B cell (primary cell): ENCODE measurements around the gene RPL13. TPM values are rescaled to one million over a fixed set of nuclear protein-coding genes. Genes with fewer than 3 reads are reported as not detected.

Experiments used
- ATAC-seq: fragments of 200-7000 bp; cut with Tn5 transposase; one replicate; pipeline ENCODE4 v1.10.0; 2021; ENCODE audit warnings: low read depth, mild to moderate bottlenecking, moderate number of reproducible peaks, moderate library complexity
- CTCF ChIA-PET: fragments of 350-600 bp; sonication (Branson Sonifier 250); formaldehyde crosslinking; loops from one replicate; lab custom pipeline; 2021; ENCODE audit warnings: antibody characterized with exemption, inconsistent platforms; lab: Charles Lee
- POLR2A ChIA-PET: fragments of 350-600 bp; sonication (Branson Sonifier 250); formaldehyde crosslinking; loops from one replicate; lab custom pipeline; 2021; ENCODE audit warnings: antibody characterized with exemption; lab: Charles Lee
- DNase-seq: peaks from one replicate; pipeline ENCODE4 v3.0.0; 2013
- H2AFZ ChIP-seq: 2 replicates; pipeline ENCODE4 v1.6.1; 2012; ENCODE audit warnings: mild to moderate bottlenecking, low read depth, low read length; ENCODE audit not compliant: insufficient read depth, poor library complexity, severe bottlenecking
- H3K27ac ChIP-seq, 2 donors: 1 replicate in 1 of 2; 2 replicates in 1 of 2; pipeline ENCODE4 v1.5.1; 2012 to 2013; ENCODE audit warnings: low read length in 2 of 2, mild to moderate bottlenecking in 2 of 2, moderate library complexity in 1 of 2
- H3K27me3 ChIP-seq, 4 experiments: fragments of 200-600 bp in 1 of 4; sonication (generic) in 1 of 4; replicated peaks in 1 of 4; 1 replicate in 2 of 4; 2 replicates in 2 of 4; pipeline versions ENCODE4 v1.6.1 to v1.7.0; 2013 to 2016; ENCODE audit warnings: low read length in 3 of 4, mild to moderate bottlenecking in 2 of 4, mixed read lengths in 1 of 4, moderate library complexity in 1 of 4; ENCODE audit not compliant: insufficient read depth in 4 of 4, control insufficient read depth in 3 of 4; ENCODE audit errors: control extremely low read depth in 1 of 4
- H3K36me3 ChIP-seq, 2 experiments: replicated peaks in 1 of 2; 1 replicate in 1 of 2; 2 replicates in 1 of 2; pipeline versions ENCODE4 v1.6.1 to v1.7.1; 2013; ENCODE audit warnings: low read length in 1 of 2; ENCODE audit not compliant: insufficient read depth in 2 of 2, control insufficient read depth in 1 of 2; ENCODE audit errors: control extremely low read depth in 1 of 2, extremely low read depth in 1 of 2
- H3K4me1 ChIP-seq, 2 donors: fragments of 200-600 bp in 1 of 2; sonication (generic) in 1 of 2; 1 replicate in 1 of 2; 2 replicates in 1 of 2; pipeline versions ENCODE4 v1.5.1 to v1.6.1; 2013 to 2017; ENCODE audit warnings: low read length in 2 of 2; ENCODE audit not compliant: control insufficient read depth in 2 of 2, insufficient read depth in 2 of 2
- H3K4me2 ChIP-seq: replicated peaks from 2 replicates; pipeline ENCODE3; 2012; ENCODE audit warnings: mild to moderate bottlenecking, low read depth, low read length; ENCODE audit not compliant: poor library complexity, severe bottlenecking
- H3K4me3 ChIP-seq, 5 experiments: fragments of 200-600 bp in 1 of 5; sonication (generic) in 1 of 5; 1 replicate in 3 of 5; 2 replicates in 2 of 5; pipeline versions ENCODE4 v1.5.1 to v1.7.0; 2011 to 2016; ENCODE audit warnings: low read length in 4 of 5, mild to moderate bottlenecking in 4 of 5, low read depth in 2 of 5, control low read depth in 1 of 5, moderate library complexity in 1 of 5; ENCODE audit not compliant: insufficient read depth in 1 of 5; ENCODE audit errors: control extremely low read depth in 1 of 5, extremely low read depth in 1 of 5
- H3K79me2 ChIP-seq: fragments of 200-600 bp; sonication (generic); one replicate; pipeline ENCODE4 v1.6.0; 2016; ENCODE audit warnings: low read length; ENCODE audit not compliant: control insufficient read depth, insufficient read depth
- H3K9ac ChIP-seq: fragments of 200-600 bp; sonication (generic); 2 replicates; pipeline ENCODE4 v1.6.1; 2017; ENCODE audit warnings: mild to moderate bottlenecking, low read length, moderate library complexity
- H3K9me3 ChIP-seq, 3 donors: one replicate each; pipeline versions ENCODE4 v1.6.1 to v1.7.1; 2013; ENCODE audit warnings: low read length in 2 of 3; ENCODE audit not compliant: control insufficient read depth in 2 of 3, insufficient read depth in 1 of 3; ENCODE audit errors: control extremely low read depth in 1 of 3
- H4K20me1 ChIP-seq: 2 replicates; pipeline ENCODE4 v1.6.0; 2012; ENCODE audit warnings: mild to moderate bottlenecking, low read length; ENCODE audit not compliant: insufficient read depth, control insufficient read depth, poor library complexity, severe bottlenecking
- H3K27ac Mint-ChIP-seq: one replicate; pipeline ENCODE4 v1.8.0; 2021; ENCODE audit warnings: mixed read lengths
- H3K27me3 Mint-ChIP-seq: one replicate; pipeline ENCODE4 v1.8.0; 2021; ENCODE audit warnings: mixed read lengths
- H3K4me1 Mint-ChIP-seq: one replicate; pipeline ENCODE4 v1.8.0; 2021; ENCODE audit warnings: mixed read lengths
- H3K4me3 Mint-ChIP-seq: one replicate; pipeline ENCODE4 v1.8.0; 2021; ENCODE audit warnings: mixed read lengths
- H3K9me3 Mint-ChIP-seq: one replicate; pipeline ENCODE4 v1.8.0; 2022; ENCODE audit warnings: mixed read lengths; ENCODE audit not compliant: insufficient read depth
- EZH2 ChIP-seq: IDR thresholded peaks from 2 replicates; pipeline ENCODE4 v1.6.1; 2012; ENCODE audit warnings: borderline replicate concordance, low read depth, mild to moderate bottlenecking, moderate library complexity, low read length; ENCODE audit not compliant: insufficient read depth, poor library complexity, severe bottlenecking
- WGBS: methylation state at CpG from one replicate; pipeline ENCODE4 v1.1.5; 2013; ENCODE audit warnings: missing lambda C conversion rate; ENCODE audit not compliant: insufficient coverage; 5-methylcytosine and 5-hydroxymethylcytosine counted together
- intact Hi-C: fragments of 100-400 bp; cut with micrococcal nuclease; formaldehyde crosslinking; loops from one replicate; pipeline ENCODE4 v1.10.0; 2022
- polyA plus RNA-seq: library from polyadenylated mRNA; depleted of rRNA; stranded (reverse); fragments of >200 nt; gene quantifications from 2 replicates; pipeline ENCODE4 v1.2.3, GENCODE V29; 2012
- total RNA-seq, 2 donors: library from RNA; stranded (reverse); fragments of 120-200 nt in 1 of 2; gene quantifications; 1 replicate in 1 of 2; 2 replicates in 1 of 2; pipeline versions ENCODE4 v1.2.3 to v1.2.4, GENCODE V29; 2013 to 2022
- TF ChIP-seq, protein P1 (sequence below): fragments of 200-600 bp; IDR thresholded peaks from one replicate; pipeline ENCODE4 v1.8.0; 2022; ENCODE audit warnings: antibody characterized with exemption, mild to moderate bottlenecking

Gene RPL13
- total and polyA plus RNA-seq, 2 donors (not counting 1 experiment from before 2014, with no cell fraction given): 3,184 to 11,676 TPM

DNA sequence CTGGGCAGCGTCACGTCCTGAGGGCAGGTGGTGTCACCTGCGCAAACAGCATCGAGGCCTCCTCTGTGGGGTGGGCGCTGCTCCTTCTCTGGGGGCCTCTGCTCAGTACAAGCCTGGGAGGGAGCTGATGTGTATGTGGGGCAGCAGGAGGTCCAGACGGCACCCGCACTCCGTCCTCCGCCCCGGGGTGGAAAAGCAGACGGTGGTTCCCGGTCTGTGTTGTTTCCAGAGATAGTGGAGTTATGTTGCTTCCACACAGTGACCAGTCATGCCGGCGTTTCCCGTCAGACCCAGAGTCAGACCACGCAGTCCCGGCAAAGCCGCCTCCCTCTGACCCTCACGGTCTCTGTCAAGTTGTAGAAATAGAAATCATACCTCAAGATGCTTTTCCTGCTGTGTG, 13.7 kb upstream of the RPL13 start:
- intact Hi-C loops: no loop called here
- no peak overlapping the region for H3K4me3 ChIP-seq
- peaks cover 0 to 3% of the 10 kb centered on the region in 2 donors for H3K4me1 ChIP-seq
- ChIA-PET CTCF (no interaction called here), POLR2A (interaction anchor here (0.5 kb wide), 1 partner anchor 277 kb away, joined by 3 read pairs; no protein-coding TSS in a partner anchor)
- 99% methylated on average over 18 of the region's 19 CpGs for WGBS
- no peaks in the 10 kb centered on the region for H3K27me3 Mint-ChIP-seq
- H3K4me3 Mint-ChIP-seq: no peak overlapping the region
- no peaks in the 10 kb centered on the region for H4K20me1 ChIP-seq
- H3K4me2 ChIP-seq: no peak overlapping the region
- DNase-seq: no peak
- no peaks in the 10 kb centered on the region for H3K27me3 ChIP-seq
- no peaks in the 10 kb centered on the region for H3K9me3 Mint-ChIP-seq
- no peak overlapping the region for H3K27ac ChIP-seq
- H2AFZ ChIP-seq: no peak overlapping the region
- no peak for ATAC-seq
- H3K9ac ChIP-seq: no peak overlapping the region
- H3K79me2 ChIP-seq: peaks cover 24% of the 10 kb centered on the region
- no peaks in the 10 kb centered on the region for H3K9me3 ChIP-seq
- no peak overlapping the region for H3K27ac Mint-ChIP-seq
- TF ChIP-seq, protein P1, sequence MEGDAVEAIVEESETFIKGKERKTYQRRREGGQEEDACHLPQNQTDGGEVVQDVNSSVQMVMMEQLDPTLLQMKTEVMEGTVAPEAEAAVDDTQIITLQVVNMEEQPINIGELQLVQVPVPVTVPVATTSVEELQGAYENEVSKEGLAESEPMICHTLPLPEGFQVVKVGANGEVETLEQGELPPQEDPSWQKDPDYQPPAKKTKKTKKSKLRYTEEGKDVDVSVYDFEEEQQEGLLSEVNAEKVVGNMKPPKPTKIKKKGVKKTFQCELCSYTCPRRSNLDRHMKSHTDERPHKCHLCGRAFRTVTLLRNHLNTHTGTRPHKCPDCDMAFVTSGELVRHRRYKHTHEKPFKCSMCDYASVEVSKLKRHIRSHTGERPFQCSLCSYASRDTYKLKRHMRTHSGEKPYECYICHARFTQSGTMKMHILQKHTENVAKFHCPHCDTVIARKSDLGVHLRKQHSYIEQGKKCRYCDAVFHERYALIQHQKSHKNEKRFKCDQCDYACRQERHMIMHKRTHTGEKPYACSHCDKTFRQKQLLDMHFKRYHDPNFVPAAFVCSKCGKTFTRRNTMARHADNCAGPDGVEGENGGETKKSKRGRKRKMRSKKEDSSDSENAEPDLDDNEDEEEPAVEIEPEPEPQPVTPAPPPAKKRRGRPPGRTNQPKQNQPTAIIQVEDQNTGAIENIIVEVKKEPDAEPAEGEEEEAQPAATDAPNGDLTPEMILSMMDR: no peak
- no peak for TF ChIP-seq EZH2
- peaks cover 9 to 57% of the 10 kb centered on the region in 2 experiments for H3K36me3 ChIP-seq
- peaks cover 2% of the 10 kb centered on the region for H3K4me1 Mint-ChIP-seq

DNA sequence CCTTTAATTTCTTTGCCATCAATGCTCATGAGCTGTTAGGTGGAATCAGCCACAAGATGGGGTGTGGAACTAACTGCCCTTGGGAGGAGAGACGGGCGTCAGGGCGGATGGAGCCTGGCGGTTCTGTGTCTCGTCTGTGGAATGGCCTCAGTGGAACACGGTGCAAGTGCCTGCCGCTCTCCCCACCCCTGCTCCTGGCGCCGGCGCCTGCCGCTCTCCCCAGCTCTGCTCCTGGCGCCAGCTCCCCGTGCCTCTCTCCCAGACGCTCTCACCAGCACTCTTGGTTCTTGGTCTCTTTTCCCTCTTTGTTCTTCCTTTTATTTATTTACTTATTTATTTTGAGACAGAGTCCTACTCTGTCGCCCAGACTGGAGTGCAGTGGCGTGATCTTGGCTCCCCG, 13.2 kb upstream of the RPL13 start:
- peaks cover 22% of the 10 kb centered on the region for H3K79me2 ChIP-seq
- no peak for ATAC-seq
- Mint-ChIP-seq H3K4me3 (no peak overlapping the region), H3K27me3 (no peaks in the 10 kb centered on the region), H3K9me3 (no peaks in the 10 kb centered on the region), H3K27ac (no peak overlapping the region), H3K4me1 (peaks cover 2% of the 10 kb centered on the region)
- intact Hi-C loops: no loop called here
- H2AFZ ChIP-seq: no peak overlapping the region
- H3K27ac ChIP-seq: no peak overlapping the region
- H3K4me2 ChIP-seq: no peak overlapping the region
- H3K4me1 ChIP-seq: peaks cover 0 to 3% of the 10 kb centered on the region in 2 donors
- no peak overlapping the region for H3K9ac ChIP-seq
- TF ChIP-seq, protein P1: no peak
- no peak for TF ChIP-seq EZH2
- over 99% methylated on average over 16 of the region's 17 CpGs for WGBS
- POLR2A ChIA-PET: interaction anchor here (0.5 kb wide), 1 partner anchor 276 kb away, joined by 3 read pairs; no protein-coding TSS in a partner anchor
- CTCF ChIA-PET: no interaction called here
- no peaks in the 10 kb centered on the region for H3K27me3 ChIP-seq
- no peak for DNase-seq
- H4K20me1 ChIP-seq: no peaks in the 10 kb centered on the region
- peaks cover 9 to 58% of the 10 kb centered on the region in 2 experiments for H3K36me3 ChIP-seq
- H3K4me3 ChIP-seq: no peak overlapping the region
- H3K9me3 ChIP-seq: no peaks in the 10 kb centered on the region
